ENCODE measurements around the gene TAPT1.

The TAPT1 gene

DNA sequence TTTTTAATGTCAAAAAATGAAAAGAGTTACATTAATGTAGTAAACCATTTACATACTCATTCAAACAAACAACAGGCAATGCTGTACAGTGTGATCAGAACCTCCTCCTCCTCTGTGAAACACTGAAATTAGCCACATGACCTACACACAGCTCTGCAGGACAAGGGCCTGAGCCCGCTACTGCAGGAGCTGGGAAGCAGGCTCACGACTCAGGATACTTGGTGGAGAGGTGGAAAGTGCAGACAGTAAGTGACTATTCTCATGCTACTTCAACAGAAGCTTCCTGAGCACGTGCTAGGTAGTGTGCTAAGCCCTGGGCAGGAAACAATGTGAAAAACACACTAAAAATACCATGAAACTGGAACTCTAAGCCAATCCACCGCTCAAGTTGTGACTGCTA, 56.8 kb downstream of the TAPT1 start:
- TF ChIP-seq ZFX (IDR thresholded peaks at IDR 0.05; ENCODE audit: borderline replicate concordance) = no peak
- TF ChIP-seq, protein P1, sequence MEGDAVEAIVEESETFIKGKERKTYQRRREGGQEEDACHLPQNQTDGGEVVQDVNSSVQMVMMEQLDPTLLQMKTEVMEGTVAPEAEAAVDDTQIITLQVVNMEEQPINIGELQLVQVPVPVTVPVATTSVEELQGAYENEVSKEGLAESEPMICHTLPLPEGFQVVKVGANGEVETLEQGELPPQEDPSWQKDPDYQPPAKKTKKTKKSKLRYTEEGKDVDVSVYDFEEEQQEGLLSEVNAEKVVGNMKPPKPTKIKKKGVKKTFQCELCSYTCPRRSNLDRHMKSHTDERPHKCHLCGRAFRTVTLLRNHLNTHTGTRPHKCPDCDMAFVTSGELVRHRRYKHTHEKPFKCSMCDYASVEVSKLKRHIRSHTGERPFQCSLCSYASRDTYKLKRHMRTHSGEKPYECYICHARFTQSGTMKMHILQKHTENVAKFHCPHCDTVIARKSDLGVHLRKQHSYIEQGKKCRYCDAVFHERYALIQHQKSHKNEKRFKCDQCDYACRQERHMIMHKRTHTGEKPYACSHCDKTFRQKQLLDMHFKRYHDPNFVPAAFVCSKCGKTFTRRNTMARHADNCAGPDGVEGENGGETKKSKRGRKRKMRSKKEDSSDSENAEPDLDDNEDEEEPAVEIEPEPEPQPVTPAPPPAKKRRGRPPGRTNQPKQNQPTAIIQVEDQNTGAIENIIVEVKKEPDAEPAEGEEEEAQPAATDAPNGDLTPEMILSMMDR (IDR thresholded peaks at IDR 0.05) = no peak

DNA sequence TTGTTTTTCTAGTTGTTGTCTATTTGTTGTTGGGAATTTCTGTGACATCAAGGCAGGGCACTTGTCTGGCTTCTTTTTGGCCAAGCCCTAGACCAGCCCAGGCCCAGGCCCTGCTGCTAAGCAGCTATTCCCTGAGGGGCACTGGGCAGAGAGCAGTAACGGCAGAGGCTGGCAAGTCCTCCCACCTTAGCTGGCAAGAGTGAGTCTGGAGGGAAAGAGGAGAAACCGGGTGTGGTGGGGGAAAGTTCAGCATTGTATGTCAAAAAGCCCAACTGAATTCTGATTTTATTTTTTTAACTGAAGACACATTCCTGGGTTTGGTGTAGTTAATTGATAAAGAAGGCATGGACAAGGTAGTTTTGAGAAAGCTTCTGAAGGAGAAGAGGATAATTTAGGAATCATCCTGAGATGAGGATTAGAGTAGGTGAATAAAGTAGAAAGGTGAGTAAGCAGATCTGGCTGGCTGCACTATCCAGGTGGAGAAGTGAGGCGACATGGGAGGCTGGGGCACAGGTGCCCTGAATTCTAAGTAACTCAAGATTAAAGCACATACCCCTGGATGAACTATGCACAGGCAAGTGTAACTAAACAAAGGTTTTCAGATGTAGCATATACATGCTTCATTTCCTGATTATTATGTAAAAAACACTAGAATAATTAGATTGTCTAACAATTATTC, 57.4 kb downstream of the TAPT1 start:
- no peak overlapping the region for H3K27ac ChIP-seq
- TF ChIP-seq, protein P1 (IDR thresholded peaks at IDR 0.05) = no peak
- TF ChIP-seq ZFX (IDR thresholded peaks at IDR 0.05; ENCODE audit: borderline replicate concordance) = no peak

More for the DNA sequence above, 56.8 kb downstream of the TAPT1 start:
- H3K27ac ChIP-seq = no peak overlapping the region

DNA sequence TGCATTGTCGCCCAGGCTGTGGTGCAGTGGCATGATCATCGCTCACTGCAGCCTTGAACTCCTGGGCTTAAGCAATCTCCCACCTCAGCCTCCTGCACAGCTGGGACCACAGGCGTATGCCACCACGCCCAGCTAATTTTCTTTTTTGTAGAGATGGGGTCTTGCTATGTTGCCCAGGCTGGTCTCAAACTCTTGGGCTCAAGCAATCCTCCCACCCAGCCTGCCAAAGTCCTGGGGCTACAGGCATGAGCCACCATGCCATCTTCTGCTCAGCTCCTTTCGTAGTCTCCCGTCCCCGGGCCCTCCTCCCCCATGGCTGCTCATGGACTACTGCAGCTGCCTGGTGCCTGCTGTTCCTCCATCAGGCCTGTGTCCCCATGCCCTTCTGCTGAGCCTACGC, 58.1 kb downstream of the TAPT1 start:
- TF ChIP-seq, protein P1 (IDR thresholded peaks at IDR 0.05) = no peak
- no peak for TF ChIP-seq ZFX (IDR thresholded peaks at IDR 0.05; ENCODE audit: borderline replicate concordance)
- no peak overlapping the region for H3K27ac ChIP-seq

DNA sequence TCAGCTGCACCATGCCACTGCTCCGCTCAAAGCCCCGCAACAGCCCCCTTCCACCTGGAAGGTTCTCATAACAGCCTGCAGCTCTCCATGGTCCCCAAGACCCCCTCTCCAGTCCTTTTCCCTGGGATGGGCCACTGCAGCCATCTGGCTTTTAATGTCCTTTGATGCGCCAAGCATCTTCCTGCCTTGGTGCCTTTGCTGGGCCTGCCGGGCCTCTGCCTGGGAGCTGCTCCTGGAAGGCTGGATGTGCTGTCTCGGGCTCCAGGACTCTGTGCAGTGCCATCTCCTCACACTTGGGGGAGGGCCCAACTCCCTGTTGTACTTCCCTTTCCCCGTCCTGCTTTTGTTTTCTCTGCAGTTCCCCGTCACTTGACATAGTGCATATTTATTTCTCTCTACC, 60.3 kb downstream of the TAPT1 start:
- H3K27ac ChIP-seq = no peak overlapping the region
- TF ChIP-seq ZFX (IDR thresholded peaks at IDR 0.05; ENCODE audit: borderline replicate concordance) = no peak
- TF ChIP-seq, protein P1 (IDR thresholded peaks at IDR 0.05) = no peak

DNA sequence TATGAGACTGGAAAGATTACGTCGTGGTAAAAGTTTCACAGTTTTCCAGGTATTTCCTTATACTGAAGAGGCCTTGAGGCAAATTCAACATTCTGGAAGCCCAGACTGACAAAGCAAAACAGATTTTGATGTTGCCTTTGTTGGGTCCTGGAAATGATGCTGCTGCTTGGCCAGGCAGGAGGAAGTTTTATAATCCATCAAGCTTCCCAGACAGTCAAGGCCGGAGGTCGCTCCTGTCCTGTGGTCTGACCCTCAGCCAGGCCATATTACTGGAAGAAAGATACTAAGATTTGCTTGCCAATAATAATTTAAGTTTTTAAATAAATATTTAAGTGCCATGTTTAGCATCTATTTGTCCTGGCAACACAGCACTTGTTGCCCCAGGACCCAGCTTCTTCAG, 63.4 kb downstream of the TAPT1 start:
- TF ChIP-seq, protein P1 (IDR thresholded peaks at IDR 0.05) = no peak
- TF ChIP-seq ZFX (IDR thresholded peaks at IDR 0.05; ENCODE audit: borderline replicate concordance) = no peak
- no peak overlapping the region for H3K27ac ChIP-seq

DNA sequence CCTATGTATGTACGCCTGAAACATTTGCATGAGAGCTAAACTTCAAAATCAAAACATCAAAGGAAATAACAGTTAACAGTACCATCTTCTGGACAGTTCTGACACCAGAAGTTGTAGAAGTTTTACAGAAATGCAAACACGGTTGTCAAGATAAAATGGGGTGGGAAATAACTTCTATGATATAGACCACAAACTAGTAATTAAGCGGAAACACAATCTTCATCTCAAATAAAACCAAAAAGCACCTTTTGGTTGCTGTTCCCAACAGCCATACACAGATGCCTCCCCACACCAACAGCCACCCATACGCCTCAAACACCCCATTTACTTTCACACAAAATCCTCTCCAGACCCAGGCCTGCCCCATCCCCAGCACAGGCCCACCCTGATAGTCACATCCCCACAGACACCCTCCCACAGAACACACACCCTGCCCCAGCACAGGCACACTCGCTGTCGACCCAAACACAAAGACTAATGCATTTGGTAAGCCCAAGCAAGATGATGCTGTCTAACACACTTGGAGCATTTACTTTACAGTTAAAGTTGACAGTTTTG, 64.3 kb downstream of the TAPT1 start:
- no peak overlapping the region for H3K27ac ChIP-seq
- TF ChIP-seq ZFX (IDR thresholded peaks at IDR 0.05; ENCODE audit: borderline replicate concordance) = no peak
- TF ChIP-seq, protein P1 (IDR thresholded peaks at IDR 0.05) = no peak

DNA sequence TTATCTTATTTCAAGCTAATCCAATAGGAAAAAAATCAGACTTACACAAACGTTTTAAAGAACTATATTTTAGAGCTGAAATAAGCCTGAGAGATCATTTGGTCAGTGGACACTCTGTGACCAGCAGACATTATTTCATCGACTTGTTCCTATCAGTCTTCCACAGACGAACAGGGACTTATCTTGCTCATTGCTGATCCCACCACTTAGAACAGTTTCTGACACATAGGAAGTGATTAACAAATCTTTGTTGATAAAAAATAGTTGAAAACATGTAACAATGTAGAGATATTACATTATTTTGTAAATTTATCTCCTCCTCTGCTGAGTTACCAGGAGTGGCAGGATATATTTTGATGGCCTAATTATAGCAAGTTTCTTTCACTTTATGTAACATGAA, 65.8 kb downstream of the TAPT1 start:
- H3K27ac ChIP-seq = no peak overlapping the region
- TF ChIP-seq, protein P1 (IDR thresholded peaks at IDR 0.05) = no peak
- TF ChIP-seq ZFX (IDR thresholded peaks at IDR 0.05; ENCODE audit: borderline replicate concordance) = no peak
